Activated CD8-positive, alpha-beta memory T cell treated with anti-CD3 and anti-CD28 coated beads, Interleukin-2, amount 10 ng/mL, durations not matched to agents 7 days and 5 days (primary cell): ENCODE data around the gene RPL10. TPM values are rescaled to one million over a fixed set of nuclear protein-coding genes. Genes with fewer than 3 reads are reported as not detected.

ENCODE experiments used
- ATAC-seq: fragments of 150-1000 bp; cut with Tn5 transposase; one replicate; pipeline ENCODE4 v1.10.0; 2021; ENCODE audit warnings: moderate library complexity
- CTCF ChIA-PET: fragments of 350-600 bp; sonication (Branson Sonifier 250); formaldehyde crosslinking; loops from one replicate; lab custom pipeline; 2021; ENCODE audit warnings: antibody characterized with exemption; lab: Charles Lee
- DNase-seq: peaks from one replicate; pipeline ENCODE4 v3.0.0-alpha.2; 2020
- H3K27ac Mint-ChIP-seq: one replicate; pipeline ENCODE4 v1.8.0; 2021; ENCODE audit warnings: mild to moderate bottlenecking, mixed read lengths
- H3K27me3 Mint-ChIP-seq: one replicate; pipeline ENCODE4 v1.8.0; 2021; ENCODE audit warnings: mixed read lengths
- H3K36me3 Mint-ChIP-seq: one replicate; pipeline ENCODE4 v1.8.0; 2021; ENCODE audit warnings: mild to moderate bottlenecking, mixed read lengths
- H3K4me1 Mint-ChIP-seq: one replicate; pipeline ENCODE4 v1.8.0; 2021; ENCODE audit warnings: mixed read lengths
- H3K4me3 Mint-ChIP-seq: one replicate; pipeline ENCODE4 v1.8.0; 2021; ENCODE audit warnings: mild to moderate bottlenecking, moderate library complexity, mixed read lengths
- H3K9me3 Mint-ChIP-seq: one replicate; pipeline ENCODE4 v1.8.0; 2022; ENCODE audit warnings: low read depth, mixed read lengths
- total RNA-seq, 2 experiments: library from RNA; stranded (reverse); gene quantifications; one replicate each; pipeline ENCODE4 v1.2.3, GENCODE V29; 2021

RPL10 gene
- total RNA-seq, 2 experiments from 2014 or later = 2,013 to 2,356 TPM

GRCh38 chrX:154355094-154355775 is 42.9 kb upstream of the RPL10 start:
- CTCF ChIA-PET = no interaction called here
- peaks cover 19% of the 10 kb centered on the region for H3K36me3 Mint-ChIP-seq
- no peak overlapping the region for H3K4me3 Mint-ChIP-seq
- no peak overlapping the region for H3K27ac Mint-ChIP-seq
- ATAC-seq (no peak), DNase-seq (no peak)
- H3K27me3 Mint-ChIP-seq = no peaks in the 10 kb centered on the region
- peaks cover 66% of the 10 kb centered on the region for H3K4me1 Mint-ChIP-seq
- H3K9me3 Mint-ChIP-seq = no peaks in the 10 kb centered on the region

DNA sequence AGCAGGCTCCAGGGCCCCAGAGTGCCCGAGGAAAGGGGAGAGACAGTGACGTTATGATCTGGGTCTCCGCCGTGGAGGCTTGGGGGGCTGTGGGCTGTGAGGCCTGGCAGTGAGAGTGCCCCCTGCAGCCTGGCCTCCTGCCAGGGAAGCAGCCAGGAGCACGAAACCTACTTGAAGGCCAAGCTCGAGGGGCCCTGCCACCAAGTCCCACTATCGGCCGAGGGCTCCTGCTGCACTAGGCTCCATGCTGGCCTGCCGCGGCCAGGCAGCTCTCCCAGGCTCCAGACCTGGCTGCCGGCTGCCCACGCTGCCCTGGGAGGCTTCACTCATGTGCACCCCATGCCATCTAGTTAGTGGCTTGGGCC is 42.4 kb upstream of the RPL10 start:
- no peak for DNase-seq

DNA sequence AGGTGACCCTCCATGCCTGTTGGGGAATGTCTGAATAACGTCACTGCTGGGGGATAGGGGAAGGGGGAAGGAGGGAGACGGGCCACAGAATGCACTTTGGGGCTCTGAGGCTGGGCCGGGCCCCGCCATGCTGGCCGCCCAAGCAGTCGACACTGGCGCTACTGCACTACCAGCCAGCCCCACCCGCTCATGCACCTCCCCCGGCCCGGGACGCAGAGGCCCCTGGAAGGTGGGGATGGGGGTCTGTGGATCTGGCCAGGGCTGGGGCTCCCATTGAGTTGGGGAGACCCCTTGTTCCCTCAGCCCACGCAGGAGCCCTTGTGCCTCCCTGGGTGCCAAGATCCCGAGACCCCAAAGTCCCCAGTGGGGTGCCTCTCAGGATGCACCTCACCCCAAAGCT is 41.6 kb upstream of the RPL10 start:
- CTCF ChIA-PET = no interaction called here
- no peaks in the 10 kb centered on the region for H3K27me3 Mint-ChIP-seq
- H3K36me3 Mint-ChIP-seq = peaks cover 23% of the 10 kb centered on the region
- no peaks in the 10 kb centered on the region for H3K9me3 Mint-ChIP-seq
- no peak for DNase-seq
- no peak for ATAC-seq
- peaks cover 64% of the 10 kb centered on the region for H3K4me1 Mint-ChIP-seq
- H3K4me3 Mint-ChIP-seq = no peak overlapping the region
- H3K27ac Mint-ChIP-seq = peak overlapping the region; percentile 19

More for the DNA sequence above, 42.4 kb upstream of the RPL10 start:
- CTCF ChIA-PET = no interaction called here
- H3K4me3 Mint-ChIP-seq = no peak overlapping the region
- peaks cover 65% of the 10 kb centered on the region for H3K4me1 Mint-ChIP-seq
- peaks cover 19% of the 10 kb centered on the region for H3K36me3 Mint-ChIP-seq
- H3K27me3 Mint-ChIP-seq = no peaks in the 10 kb centered on the region
- H3K27ac Mint-ChIP-seq = no peak overlapping the region
- no peaks in the 10 kb centered on the region for H3K9me3 Mint-ChIP-seq
- no peak for ATAC-seq

DNA sequence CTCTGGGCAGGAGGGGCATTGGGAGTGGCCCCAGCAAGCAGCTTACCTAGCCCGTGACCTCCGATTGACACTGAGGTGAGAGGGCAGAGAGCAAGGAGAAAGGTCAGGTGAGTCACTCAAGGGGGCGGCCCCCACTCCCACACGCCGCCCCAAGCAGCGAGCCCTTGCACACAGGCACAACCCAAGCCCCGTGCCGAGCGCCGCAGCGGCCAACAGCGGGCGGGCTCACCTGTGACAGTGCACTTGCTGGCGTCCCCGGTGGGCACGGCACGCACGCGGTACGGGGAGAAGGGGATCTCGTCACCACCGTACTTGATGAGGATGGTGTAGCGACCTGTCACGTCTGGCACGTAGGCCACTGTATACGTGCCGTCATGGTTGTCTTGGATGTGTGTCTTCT is 41.0 kb upstream of the RPL10 start:
- no peaks in the 10 kb centered on the region for H3K9me3 Mint-ChIP-seq
- H3K36me3 Mint-ChIP-seq = peaks cover 25% of the 10 kb centered on the region
- ATAC-seq (no peak), DNase-seq (no peak)
- no peak overlapping the region for H3K4me3 Mint-ChIP-seq
- H3K27ac Mint-ChIP-seq = peak overlapping the region; percentile 52
- no peaks in the 10 kb centered on the region for H3K27me3 Mint-ChIP-seq
- peaks cover 62% of the 10 kb centered on the region for H3K4me1 Mint-ChIP-seq
- CTCF ChIA-PET = no interaction called here

DNA sequence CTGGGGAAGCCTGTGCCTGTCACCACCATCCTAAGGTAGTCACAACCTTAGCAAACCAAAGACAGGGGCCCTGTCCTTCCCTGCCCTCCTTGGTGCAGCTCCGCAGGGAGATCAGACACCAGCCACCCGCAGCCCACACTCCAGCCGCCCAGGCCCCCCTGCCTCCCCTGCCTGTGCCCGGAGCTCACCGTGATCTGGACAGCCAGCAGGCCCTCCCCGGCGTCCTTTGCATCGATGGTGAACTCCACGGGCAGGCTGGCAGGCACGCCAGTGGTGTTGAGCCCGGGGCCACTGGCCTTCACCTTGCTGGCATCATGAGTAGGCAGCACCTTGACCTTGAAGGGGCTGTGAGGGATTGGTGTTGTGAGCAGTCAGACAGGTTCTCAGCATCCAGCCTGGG is 40.2 kb upstream of the RPL10 start:
- H3K27me3 Mint-ChIP-seq = no peaks in the 10 kb centered on the region
- CTCF ChIA-PET = no interaction called here
- H3K27ac Mint-ChIP-seq = peak overlapping the region; percentile 52
- peaks cover 29% of the 10 kb centered on the region for H3K36me3 Mint-ChIP-seq
- no peak overlapping the region for H3K4me3 Mint-ChIP-seq
- DNase-seq (no peak), ATAC-seq (no peak)
- H3K9me3 Mint-ChIP-seq = no peaks in the 10 kb centered on the region
- H3K4me1 Mint-ChIP-seq = peaks cover 58% of the 10 kb centered on the region

DNA sequence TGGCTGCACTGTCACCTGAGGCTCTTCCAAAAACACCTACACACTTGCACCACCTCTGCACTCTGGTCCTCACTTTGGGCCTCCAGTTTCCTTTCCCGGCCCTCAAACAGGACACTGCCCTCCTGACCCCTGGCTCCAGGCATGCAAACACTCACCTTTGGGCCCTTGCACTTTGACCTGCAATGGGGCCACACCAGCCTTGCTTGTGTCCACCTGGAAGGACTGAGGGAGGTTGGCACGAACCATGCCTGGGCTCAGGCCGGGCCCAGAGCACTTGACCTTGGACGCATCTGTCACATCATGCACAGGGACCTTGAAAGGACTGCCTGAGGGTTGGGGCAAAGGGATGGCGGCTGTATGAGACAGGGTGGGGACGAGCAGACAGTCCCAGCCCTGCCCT is 39.3 kb upstream of the RPL10 start:
- H3K4me1 Mint-ChIP-seq = peaks cover 53% of the 10 kb centered on the region
- DNase-seq (no peak), ATAC-seq (no peak)
- H3K27me3 Mint-ChIP-seq = no peaks in the 10 kb centered on the region
- CTCF ChIA-PET = no interaction called here
- no peak overlapping the region for H3K4me3 Mint-ChIP-seq
- peaks cover 31% of the 10 kb centered on the region for H3K36me3 Mint-ChIP-seq
- peak overlapping the region; percentile 52 for H3K27ac Mint-ChIP-seq
- no peaks in the 10 kb centered on the region for H3K9me3 Mint-ChIP-seq

GRCh38 chrX:154359362-154360154 is 38.6 kb upstream of the RPL10 start:
- CTCF ChIA-PET = no interaction called here
- Mint-ChIP-seq H3K27ac (no peak overlapping the region), H3K4me3 (no peak overlapping the region), H3K27me3 (no peaks in the 10 kb centered on the region), H3K36me3 (peaks cover 33% of the 10 kb centered on the region), H3K9me3 (no peaks in the 10 kb centered on the region), H3K4me1 (peaks cover 50% of the 10 kb centered on the region)
- no peak for ATAC-seq
- no peak for DNase-seq

GRCh38 chrX:154360155-154360713 is 37.9 kb upstream of the RPL10 start:
- H3K27me3 Mint-ChIP-seq = no peaks in the 10 kb centered on the region
- no peak overlapping the region for H3K4me3 Mint-ChIP-seq
- H3K27ac Mint-ChIP-seq = no peak overlapping the region
- no peak for ATAC-seq
- peaks cover 36% of the 10 kb centered on the region for H3K36me3 Mint-ChIP-seq
- H3K9me3 Mint-ChIP-seq = no peaks in the 10 kb centered on the region
- CTCF ChIA-PET = no interaction called here
- H3K4me1 Mint-ChIP-seq = peaks cover 53% of the 10 kb centered on the region
- no peak for DNase-seq

DNA sequence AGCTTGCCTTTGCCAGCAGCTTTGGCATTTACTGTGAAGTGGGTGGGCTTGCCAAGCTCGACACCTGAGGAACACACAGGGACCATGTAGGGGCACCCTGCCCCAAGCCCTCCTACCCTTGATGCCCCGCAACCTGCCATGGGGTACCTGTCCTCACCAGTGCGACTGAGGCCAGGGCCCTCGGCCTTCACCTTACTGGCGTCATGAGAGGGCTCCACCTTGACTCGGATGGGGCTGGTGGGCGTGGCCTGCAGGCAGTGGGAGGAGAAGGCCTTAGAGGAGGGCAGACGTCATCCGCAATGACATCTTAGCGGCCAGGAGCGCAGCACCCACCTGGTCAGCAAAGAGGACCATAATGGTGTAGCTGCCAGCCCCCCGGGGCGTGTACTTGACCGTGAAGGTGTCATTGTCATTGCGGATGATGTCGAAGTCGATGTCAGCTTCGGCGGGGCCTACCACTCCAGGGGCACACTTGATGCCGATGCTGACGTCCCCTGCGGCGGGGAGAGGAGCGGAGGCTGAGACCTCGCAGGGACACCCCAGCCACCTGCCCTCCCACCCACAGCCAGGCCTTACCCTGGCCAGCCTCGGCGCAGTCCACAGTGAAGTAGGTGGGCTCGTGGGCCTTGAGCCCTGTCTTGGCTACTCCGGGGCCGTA is 36.0 kb upstream of the RPL10 start:
- CTCF ChIA-PET = no interaction called here
- H3K4me3 Mint-ChIP-seq = no peak overlapping the region
- H3K36me3 Mint-ChIP-seq = peaks cover 40% of the 10 kb centered on the region
- H3K27me3 Mint-ChIP-seq = no peaks in the 10 kb centered on the region
- H3K9me3 Mint-ChIP-seq = no peaks in the 10 kb centered on the region
- ATAC-seq = no peak
- H3K4me1 Mint-ChIP-seq = peaks cover 55% of the 10 kb centered on the region
- no peak overlapping the region for H3K27ac Mint-ChIP-seq
- no peak for DNase-seq

DNA sequence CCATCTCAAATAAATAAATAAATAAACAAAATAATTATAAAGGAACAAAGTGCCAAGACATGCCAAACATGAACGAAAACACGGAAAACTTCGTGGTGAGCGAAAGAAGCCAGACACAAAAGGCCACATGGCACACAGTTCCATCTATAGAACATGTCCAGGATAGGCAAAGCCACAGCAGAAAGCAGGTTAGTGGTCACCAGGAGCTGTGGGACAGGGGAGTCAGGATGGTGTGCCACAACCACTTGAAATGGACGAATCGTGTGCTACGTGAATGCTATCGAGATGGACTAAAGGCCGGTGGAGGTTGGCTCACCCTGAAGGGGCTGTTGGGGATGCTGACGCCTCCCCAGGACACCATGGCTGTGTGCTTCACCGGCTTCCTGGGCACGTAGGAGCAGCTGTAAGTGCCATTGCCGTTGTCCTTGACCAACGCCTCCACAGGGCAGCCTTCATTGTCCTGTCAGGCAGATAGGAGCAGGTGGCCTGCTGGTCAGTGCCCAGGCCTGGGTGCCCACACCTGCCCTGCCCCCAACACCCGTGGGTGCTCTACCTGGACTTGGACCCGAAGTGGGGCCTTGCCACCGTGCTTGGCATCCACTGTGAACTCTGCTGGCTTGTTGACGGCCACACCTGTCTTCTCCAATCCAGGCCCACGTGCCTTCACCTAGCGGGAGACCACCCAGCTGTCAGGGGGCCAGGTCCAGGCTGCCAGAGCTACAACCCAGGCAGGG is 34.3 kb upstream of the RPL10 start:
- DNase-seq = no peak
- CTCF ChIA-PET = no interaction called here
- Mint-ChIP-seq H3K36me3 (peaks cover 40% of the 10 kb centered on the region), H3K27ac (no peak overlapping the region), H3K4me1 (peaks cover 53% of the 10 kb centered on the region), H3K9me3 (no peaks in the 10 kb centered on the region), H3K4me3 (no peak overlapping the region), H3K27me3 (no peaks in the 10 kb centered on the region)
- no peak for ATAC-seq

DNA sequence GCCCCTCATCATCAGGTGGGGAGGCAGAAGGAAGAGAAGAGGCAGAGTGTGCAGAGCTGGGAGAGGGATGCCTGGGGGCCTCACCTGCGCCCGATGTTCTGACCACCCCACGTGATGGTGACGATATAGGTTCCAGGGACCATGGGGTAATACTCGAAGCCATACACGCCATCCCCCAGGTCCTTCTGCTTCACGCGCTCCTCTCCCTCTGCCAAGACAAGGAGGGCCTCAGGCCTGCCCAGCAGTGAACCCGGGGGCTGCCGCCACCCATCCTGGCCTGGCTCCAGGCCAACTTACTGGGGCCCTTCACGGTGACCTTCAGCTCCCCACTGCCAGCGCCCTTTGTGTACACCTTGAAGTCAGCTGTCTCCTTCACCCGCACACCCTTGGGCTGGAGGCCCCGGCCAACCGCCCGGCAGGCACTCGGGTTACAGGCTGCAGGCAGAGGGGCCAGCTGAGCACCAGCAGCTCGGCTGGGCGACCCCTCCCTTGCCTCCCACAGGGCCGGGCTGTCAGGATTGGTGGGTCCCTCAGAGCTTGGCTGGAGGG is 33.1 kb upstream of the RPL10 start:
- DNase-seq (no peak), ATAC-seq (no peak)
- Mint-ChIP-seq H3K27ac (no peak overlapping the region), H3K4me1 (peaks cover 47% of the 10 kb centered on the region), H3K27me3 (no peaks in the 10 kb centered on the region), H3K4me3 (no peak overlapping the region), H3K36me3 (peaks cover 42% of the 10 kb centered on the region), H3K9me3 (no peaks in the 10 kb centered on the region)
- CTCF ChIA-PET = no interaction called here

- ATAC-seq (no peak), DNase-seq (no peak)
- Mint-ChIP-seq H3K27ac (peak overlapping the region; percentile 56), H3K9me3 (no peaks in the 10 kb centered on the region), H3K36me3 (peaks cover 46% of the 10 kb centered on the region), H3K27me3 (no peaks in the 10 kb centered on the region), H3K4me3 (no peak overlapping the region), H3K4me1 (peaks cover 41% of the 10 kb centered on the region)
- CTCF ChIA-PET = interaction anchor here (1.4 kb wide), 1 partner anchor 16 kb away, joined by 5 read pairs; no protein-coding TSS in a partner anchor
Measured at GRCh38 chrX:154365997-154366665, 32.0 kb upstream of the RPL10 start.
